IPS DF 6.9 (cell line): ENCODE results near the gene CD93.

Source experiments
- DNase-seq: peaks from one replicate; pipeline ENCODE4 v3.0.0-alpha.2; 2013; ENCODE audit warnings: low read depth, low spot score
- H3K27ac ChIP-seq: one replicate; pipeline ENCODE4 v1.5.1; 2013; ENCODE audit warnings: low read length, control low read depth
- H3K27me3 ChIP-seq: 2 replicates; pipeline ENCODE4 v1.6.1; 2013; ENCODE audit warnings: mild to moderate bottlenecking, low read length; ENCODE audit not compliant: control insufficient read depth, insufficient read depth
- H3K36me3 ChIP-seq: 2 replicates; pipeline ENCODE4 v1.6.1; 2013; ENCODE audit warnings: low read length; ENCODE audit not compliant: control insufficient read depth, insufficient read depth
- H3K4me1 ChIP-seq: 2 replicates; pipeline ENCODE4 v1.6.1; 2013; ENCODE audit warnings: low read length; ENCODE audit not compliant: control insufficient read depth, insufficient read depth
- H3K4me3 ChIP-seq: 2 replicates; pipeline ENCODE4 v1.5.1; 2013; ENCODE audit warnings: mild to moderate bottlenecking, low read length
- H3K9me3 ChIP-seq: 2 replicates; pipeline ENCODE4 v1.6.1; 2013; ENCODE audit warnings: low read length, inconsistent platforms; ENCODE audit not compliant: control insufficient read depth, insufficient read depth
- WGBS: extraction: QIAGEN DNeasy Blood & Tissue Kit; methylation state at CpG from one replicate; pipeline ENCODE4 v1.1.7; 2013; ENCODE audit warnings: mixed read lengths, missing lambda C conversion rate; ENCODE audit not compliant: insufficient read length, insufficient coverage; 5-methylcytosine and 5-hydroxymethylcytosine counted together

The CD93 gene

DNA sequence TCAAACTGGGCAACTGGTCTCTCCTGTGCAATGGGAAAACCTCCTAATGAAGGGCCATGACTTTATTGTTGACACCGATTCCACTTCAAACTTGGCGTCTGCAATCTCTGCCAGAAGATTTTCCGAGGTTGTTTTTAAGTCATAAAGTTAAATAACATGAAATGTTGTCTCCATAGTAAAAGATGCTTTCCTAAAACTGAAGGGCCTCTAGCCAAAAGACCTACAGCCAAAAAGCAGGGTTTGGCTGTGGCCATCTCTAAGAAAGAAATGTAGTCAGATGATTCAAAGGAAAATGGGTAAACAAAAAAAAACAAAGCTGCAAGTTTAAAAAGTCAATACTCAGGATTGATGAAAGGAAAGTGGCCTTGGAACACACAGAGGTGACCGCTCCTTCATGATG lies 14.1 kb downstream of the CD93 start:
- Histone ChIP-seq H3K27me3 (no peaks in the 10 kb centered on the region; the same call in 1 of the 2 replicates), H3K27ac (no peak overlapping the region), H3K4me1 (no peaks in the 10 kb centered on the region), H3K36me3 (no peaks in the 10 kb centered on the region), H3K4me3 (no peak overlapping the region), H3K9me3 (no peaks in the 10 kb centered on the region)
- no peak for DNase-seq
- no CpG with 5 or more reads among the region's 4 CpGs for WGBS

DNA sequence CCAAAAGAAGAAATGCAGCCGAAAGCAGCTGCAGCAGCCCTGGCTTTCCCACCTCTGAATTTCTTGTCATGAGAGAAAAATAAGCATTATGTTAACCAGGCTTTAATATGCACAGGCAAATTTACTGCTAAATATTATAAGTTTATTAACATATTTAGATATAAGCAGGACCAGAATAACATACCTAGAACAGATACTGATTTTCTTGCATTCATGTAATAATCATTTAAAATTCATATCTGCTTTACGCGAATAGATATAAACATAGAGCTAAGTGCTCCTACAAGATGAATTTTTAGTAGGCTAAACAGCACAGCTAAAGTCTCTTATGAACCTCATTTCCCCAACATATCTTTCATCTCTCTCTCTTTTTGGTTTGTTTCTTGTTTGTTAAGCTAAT lies 14.7 kb downstream of the CD93 start:
- H3K4me1 ChIP-seq: no peaks in the 10 kb centered on the region
- no peak for DNase-seq
- no peaks in the 10 kb centered on the region for H3K9me3 ChIP-seq
- WGBS: no CpG with 5 or more reads among the region's 3 CpGs
- no peaks in the 10 kb centered on the region; the same call in 1 of the 2 replicates for H3K27me3 ChIP-seq
- H3K27ac ChIP-seq: no peak overlapping the region
- H3K4me3 ChIP-seq: no peak overlapping the region
- no peaks in the 10 kb centered on the region for H3K36me3 ChIP-seq

DNA sequence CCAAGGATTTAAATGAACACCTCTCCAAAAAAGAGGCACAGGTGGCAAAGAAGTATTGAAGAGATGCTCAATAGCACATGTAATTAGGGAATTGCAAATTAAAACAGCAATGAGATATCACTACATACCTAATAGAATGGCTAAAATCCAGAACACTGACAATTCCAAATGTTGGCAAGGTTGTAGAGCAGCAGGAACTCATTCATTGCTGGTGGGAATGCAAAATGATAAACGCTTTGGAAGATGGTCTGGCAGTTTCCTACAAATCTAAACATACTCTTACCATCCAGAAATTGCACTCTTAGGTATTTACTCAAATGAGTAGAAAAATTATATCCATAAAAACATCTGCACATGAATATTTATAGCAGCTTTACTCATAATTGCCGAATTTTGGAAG lies 17.0 kb downstream of the CD93 start:
- no CpG with 5 or more reads among the region's 2 CpGs for WGBS
- Histone ChIP-seq H3K9me3 (no peaks in the 10 kb centered on the region), H3K27me3 (no peaks in the 10 kb centered on the region; the same call in 1 of the 2 replicates), H3K36me3 (no peaks in the 10 kb centered on the region), H3K4me3 (no peak overlapping the region), H3K27ac (no peak overlapping the region), H3K4me1 (no peaks in the 10 kb centered on the region)
- no peak for DNase-seq

DNA sequence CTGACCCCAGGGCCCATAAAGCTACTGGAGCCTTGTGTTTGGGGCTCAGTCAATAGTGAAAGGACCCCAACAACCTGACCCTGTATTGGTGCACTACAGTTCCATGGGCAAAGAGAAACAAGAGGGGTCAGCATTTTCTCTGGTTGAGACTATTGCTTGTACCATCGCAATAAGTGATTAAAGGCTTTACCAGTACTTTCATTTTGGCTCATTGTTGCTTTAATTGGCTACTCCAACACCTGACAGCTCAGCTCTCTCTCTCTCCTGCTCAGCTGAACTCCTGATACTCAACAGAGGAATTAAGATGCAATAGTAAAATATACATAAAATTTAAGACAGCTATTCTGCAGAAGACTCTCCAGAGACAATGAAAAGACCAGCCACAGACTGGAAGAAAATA lies 17.8 kb downstream of the CD93 start:
- no peaks in the 10 kb centered on the region; the same call in 1 of the 2 replicates for H3K27me3 ChIP-seq
- DNase-seq: no peak
- no peak overlapping the region for H3K4me3 ChIP-seq
- no peaks in the 10 kb centered on the region for H3K4me1 ChIP-seq
- WGBS: no CpG with 5 or more reads among the region's 1 CpG
- H3K36me3 ChIP-seq: no peaks in the 10 kb centered on the region
- H3K9me3 ChIP-seq: no peaks in the 10 kb centered on the region
- H3K27ac ChIP-seq: no peak overlapping the region

DNA sequence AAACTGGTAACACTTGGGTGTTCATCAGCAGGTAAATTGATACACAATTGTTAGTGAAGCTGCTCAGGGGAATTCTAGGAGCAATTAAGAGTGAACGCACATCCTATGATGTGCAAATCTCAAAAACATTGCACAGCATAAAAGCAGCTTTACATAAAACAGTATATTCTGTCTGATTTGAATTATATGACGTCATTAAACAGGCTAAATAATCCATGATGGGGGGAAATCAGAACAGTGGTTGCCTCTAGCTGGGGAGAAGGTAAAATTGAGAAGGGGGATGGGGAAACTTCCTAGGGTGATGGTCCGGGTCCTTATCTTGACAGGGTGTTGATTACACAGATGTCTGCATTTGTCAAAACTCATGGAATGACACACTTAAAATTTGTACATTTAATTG lies 19.4 kb downstream of the CD93 start:
- Histone ChIP-seq H3K27ac (no peak overlapping the region), H3K27me3 (no peaks in the 10 kb centered on the region; the same call in 1 of the 2 replicates), H3K36me3 (no peaks in the 10 kb centered on the region), H3K4me3 (no peak overlapping the region), H3K9me3 (no peaks in the 10 kb centered on the region), H3K4me1 (peaks cover 2% of the 10 kb centered on the region; the same call in 1 of the 2 replicates)
- no peak for DNase-seq
- no CpG with 5 or more reads among the region's 3 CpGs for WGBS

DNA sequence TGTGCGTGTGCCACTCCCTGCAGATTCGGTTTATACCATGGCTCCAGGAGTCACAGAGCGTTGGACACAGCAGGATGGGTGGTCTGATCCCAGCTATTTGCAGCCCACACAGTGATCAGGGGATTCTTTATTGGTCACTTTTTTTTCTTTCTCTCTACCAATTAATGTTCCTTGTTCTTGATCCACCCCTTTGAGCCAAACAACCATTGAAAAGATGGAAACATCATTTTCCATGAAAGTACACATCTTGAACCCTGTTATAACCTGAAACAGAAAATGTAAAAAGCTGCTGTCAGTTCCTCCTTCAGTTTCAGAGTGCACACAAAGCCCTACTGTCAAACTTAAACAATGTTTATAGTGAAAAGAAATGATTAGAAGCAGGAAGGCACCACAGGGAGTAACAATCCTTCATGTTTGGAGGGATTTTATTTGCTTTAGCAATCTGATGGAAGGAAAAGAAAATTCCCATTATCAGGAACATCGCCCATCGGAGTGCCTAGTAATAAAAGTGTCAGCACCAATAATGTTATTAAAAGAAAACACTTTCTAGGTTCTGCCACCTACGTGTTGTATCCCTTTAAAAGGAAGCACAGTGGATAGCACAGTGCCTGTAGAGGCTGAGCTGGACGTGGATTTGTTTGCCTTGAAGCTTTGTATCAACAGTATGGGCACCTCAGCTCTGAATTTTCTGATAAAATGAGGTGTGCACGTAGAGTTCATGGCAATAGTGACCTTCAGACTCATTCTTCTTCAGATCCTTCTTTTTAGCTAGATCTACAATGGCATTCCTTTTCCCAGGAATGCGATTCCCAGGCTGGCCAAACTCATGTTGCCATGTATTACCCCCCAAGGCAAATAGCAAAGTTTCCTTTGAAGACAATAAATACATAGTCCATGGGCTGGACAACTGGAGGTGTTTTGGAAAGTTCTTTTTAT lies 20.6 kb downstream of the CD93 start:
- DNase-seq: no peak
- no peaks in the 10 kb centered on the region for H3K27me3 ChIP-seq
- no peaks in the 10 kb centered on the region for H3K36me3 ChIP-seq
- no CpG with 5 or more reads among the region's 9 CpGs for whole genome bisulfite sequencing
- H3K27ac ChIP-seq: no peak overlapping the region
- peaks cover 2% of the 10 kb centered on the region; the same call in 1 of the 2 replicates for H3K4me1 ChIP-seq
- H3K4me3 ChIP-seq: no peak overlapping the region
- H3K9me3 ChIP-seq: no peaks in the 10 kb centered on the region

DNA sequence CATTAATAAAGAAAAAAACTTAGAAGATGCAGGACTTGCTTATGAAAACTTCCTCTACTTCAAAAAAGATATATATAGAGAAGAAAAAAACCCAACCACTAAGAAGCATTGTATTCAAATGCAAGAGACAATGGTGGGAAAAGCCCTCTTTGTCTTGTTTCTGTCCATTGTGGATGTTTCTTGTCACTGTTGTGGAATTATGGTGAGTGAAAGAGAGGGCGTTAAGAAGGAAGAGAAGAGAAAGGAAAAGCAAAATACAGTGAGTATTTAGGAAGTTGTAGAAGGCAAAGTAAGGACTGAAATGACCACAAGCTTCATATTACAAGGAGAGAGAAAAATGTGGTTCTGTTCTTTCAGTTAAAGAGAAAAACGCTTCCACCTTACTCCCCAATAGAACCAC lies 22.5 kb downstream of the CD93 start:
- no peak for DNase-seq

DNA sequence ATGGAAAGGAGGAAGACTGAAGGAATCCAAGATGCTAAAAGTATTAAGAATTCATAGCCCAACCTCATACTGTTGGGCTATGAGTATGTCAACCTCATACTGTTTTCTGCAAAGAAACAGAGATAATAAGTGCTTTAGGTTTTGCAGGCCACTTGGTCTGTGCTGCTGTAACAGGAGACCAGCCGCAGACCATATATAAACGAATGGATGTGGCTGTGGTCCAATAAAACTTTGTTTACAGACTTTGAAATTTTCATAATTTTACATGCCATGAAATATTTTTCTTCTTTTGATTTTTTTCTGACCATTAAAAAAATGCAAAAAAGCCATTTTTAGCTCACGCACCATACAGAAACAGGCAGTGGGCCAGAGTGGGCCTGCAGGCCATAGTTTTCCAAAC lies 23.0 kb downstream of the CD93 start:
- Histone ChIP-seq H3K9me3 (no peaks in the 10 kb centered on the region), H3K36me3 (no peaks in the 10 kb centered on the region), H3K27ac (no peak overlapping the region), H3K4me1 (peaks cover 2% of the 10 kb centered on the region; the same call in 1 of the 2 replicates), H3K27me3 (no peaks in the 10 kb centered on the region), H3K4me3 (no peak overlapping the region)
- no peak for DNase-seq
- WGBS: no CpG with 5 or more reads among the region's 3 CpGs

More for the DNA sequence above, 22.5 kb downstream of the CD93 start:
- H3K27ac ChIP-seq: no peak overlapping the region
- H3K36me3 ChIP-seq: no peaks in the 10 kb centered on the region
- no peaks in the 10 kb centered on the region for H3K9me3 ChIP-seq
- peaks cover 2% of the 10 kb centered on the region; the same call in 1 of the 2 replicates for H3K4me1 ChIP-seq
- no peak overlapping the region for H3K4me3 ChIP-seq
- no peaks in the 10 kb centered on the region for H3K27me3 ChIP-seq
- WGBS: 100% methylated on average over 1 of the region's 2 CpGs

DNA sequence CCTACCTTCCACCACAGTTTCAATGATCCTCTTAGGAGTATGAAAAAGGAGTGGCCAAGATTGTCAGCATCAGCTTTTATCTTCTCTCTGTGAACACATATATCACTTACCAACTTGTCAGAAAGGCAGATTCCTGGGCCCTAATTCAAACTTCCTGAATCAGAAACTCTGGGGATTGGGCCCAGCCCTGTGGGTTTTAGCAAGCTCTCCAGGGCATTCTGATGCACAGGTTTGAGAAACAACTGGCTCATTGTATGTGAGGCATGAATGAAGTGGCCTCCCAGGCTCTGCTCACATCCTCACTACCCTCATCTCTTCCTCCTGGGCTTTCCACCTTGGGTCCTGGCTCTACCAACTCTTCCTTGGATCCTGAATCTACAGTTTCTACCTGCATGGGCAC lies 23.5 kb downstream of the CD93 start:
- no peaks in the 10 kb centered on the region for H3K27me3 ChIP-seq
- H3K4me1 ChIP-seq: peaks cover 2% of the 10 kb centered on the region; the same call in 1 of the 2 replicates
- H3K9me3 ChIP-seq: no peaks in the 10 kb centered on the region
- no peak overlapping the region for H3K27ac ChIP-seq
- DNase-seq: no peak
- H3K36me3 ChIP-seq: no peaks in the 10 kb centered on the region
- H3K4me3 ChIP-seq: no peak overlapping the region

DNA sequence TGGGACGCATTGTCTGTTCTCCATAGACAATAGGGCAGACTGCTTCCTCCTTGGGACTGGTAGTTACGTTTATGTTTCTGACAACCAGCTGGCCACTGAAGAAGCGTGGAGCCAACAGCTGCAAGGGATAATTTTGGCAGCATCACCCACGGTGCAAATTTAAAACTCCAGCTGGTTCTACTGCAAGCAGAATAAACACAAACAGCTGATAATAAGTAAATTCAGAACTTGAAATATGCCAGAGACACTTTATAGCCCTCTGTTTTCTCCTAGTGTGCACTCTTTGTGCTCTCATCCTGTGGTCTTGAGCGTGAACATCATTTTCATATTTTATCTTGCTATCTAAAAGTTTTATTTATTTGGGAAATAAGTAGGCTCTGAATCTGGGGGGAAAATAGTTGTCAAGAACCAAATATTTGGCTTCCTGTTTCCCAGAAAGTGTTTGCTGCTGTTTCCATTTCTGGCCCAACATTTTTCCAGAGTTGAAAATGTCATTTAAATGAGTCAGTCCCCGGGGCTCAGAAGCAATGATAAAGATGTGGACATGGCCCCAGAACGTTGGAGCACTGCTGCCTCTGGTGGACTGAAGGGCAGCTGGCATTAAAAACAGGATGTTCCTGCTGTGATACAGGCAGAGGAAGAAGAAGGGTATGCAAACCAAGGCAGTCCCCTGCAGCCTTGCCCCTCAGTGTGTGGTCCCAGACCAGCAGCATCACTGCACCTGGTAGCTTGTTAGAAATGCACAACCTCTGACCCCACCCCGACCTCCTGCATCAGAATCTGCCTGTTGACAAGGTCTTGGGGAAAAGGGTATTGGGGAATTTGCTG lies 24.2 kb downstream of the CD93 start:
- DNase-seq: no peak
- Histone ChIP-seq H3K9me3 (no peaks in the 10 kb centered on the region), H3K36me3 (no peaks in the 10 kb centered on the region), H3K27me3 (no peaks in the 10 kb centered on the region), H3K4me1 (peaks cover 2% of the 10 kb centered on the region; the same call in 1 of the 2 replicates), H3K4me3 (no peak overlapping the region), H3K27ac (no peak overlapping the region)
- no CpG with 5 or more reads among the region's 8 CpGs for WGBS
